Karpas-422 (cell line): Measurements from ENCODE around the gene PRR32. TPM values are rescaled to one million over a fixed set of nuclear protein-coding genes. Genes with fewer than 3 reads are reported as not detected.

Experiments
- DNase-seq: peaks from one replicate; pipeline ENCODE4 v3.0.0-alpha.2; 2015
- H2AFZ ChIP-seq: fragments of 200-600 bp; sonication (generic); 2 replicates; pipeline ENCODE4 v1.6.1; 2014; ENCODE audit warnings: antibody characterized with exemption, low read length, mixed read lengths
- H3K27ac ChIP-seq: fragments of 200-600 bp; sonication (generic); 2 replicates; pipeline ENCODE4 v1.5.1; 2014; ENCODE audit warnings: mild to moderate bottlenecking, low read length, moderate library complexity
- H3K27me3 ChIP-seq: fragments of 200-600 bp; sonication (generic); 2 replicates; pipeline ENCODE4 v1.6.1; 2014; ENCODE audit warnings: low read length, mixed read lengths
- H3K36me3 ChIP-seq: fragments of 200-600 bp; sonication (generic); 2 replicates; pipeline ENCODE4 v1.6.1; 2014; ENCODE audit warnings: low read length, mixed read lengths; ENCODE audit not compliant: insufficient read depth
- H3K4me1 ChIP-seq: fragments of 200-600 bp; sonication (generic); 2 replicates; pipeline ENCODE4 v1.6.1; 2014; ENCODE audit warnings: mild to moderate bottlenecking, low read length, mixed read lengths
- H3K4me2 ChIP-seq: fragments of 200-600 bp; sonication (generic); 2 replicates; pipeline ENCODE4 v1.6.1; 2014; ENCODE audit warnings: low read length, low read depth, mild to moderate bottlenecking; ENCODE audit not compliant: poor library complexity, severe bottlenecking
- H3K4me3 ChIP-seq: fragments of 200-600 bp; sonication (generic); 2 replicates; pipeline ENCODE4 v1.5.1; 2014; ENCODE audit warnings: mild to moderate bottlenecking, antibody characterized with exemption, low read length, mixed read lengths
- H3K79me2 ChIP-seq: fragments of 200-600 bp; sonication (generic); 2 replicates; pipeline ENCODE4 v1.6.1; 2014; ENCODE audit warnings: mild to moderate bottlenecking, low read length, mixed read lengths
- H3K9ac ChIP-seq: fragments of 200-600 bp; sonication (generic); 2 replicates; pipeline ENCODE4 v1.6.0; 2014; ENCODE audit warnings: low read length
- H3K9me2 ChIP-seq: fragments of 200-600 bp; sonication (generic), shearing (Covaris generic); replicated peaks from 2 replicates; pipeline ENCODE4 v1.6.0; 2014; ENCODE audit warnings: mild to moderate bottlenecking, low read length, moderate library complexity; ENCODE audit not compliant: insufficient read depth
- H3K9me3 ChIP-seq: fragments of 300-700, 200-600 bp; sonication (generic); 2 replicates; pipeline ENCODE4 v1.6.1; 2014; ENCODE audit warnings: low read length, mixed read lengths
- H4K20me1 ChIP-seq: fragments of 200-600 bp; sonication (generic); 2 replicates; pipeline ENCODE4 v1.6.1; 2014; ENCODE audit warnings: mild to moderate bottlenecking, antibody characterized with exemption, low read length, low read depth; ENCODE audit not compliant: insufficient read depth
- total RNA-seq: library from RNA; depleted of rRNA; stranded (reverse); fragments of >200 nt; shearing (Covaris generic); gene quantifications from 2 replicates; pipeline ENCODE4 v1.2.3, GENCODE V29; 2014; ENCODE audit warnings: low replicate concordance

Gene PRR32
- total RNA-seq, 1 experiment from 2014 or later: not detected

DNA sequence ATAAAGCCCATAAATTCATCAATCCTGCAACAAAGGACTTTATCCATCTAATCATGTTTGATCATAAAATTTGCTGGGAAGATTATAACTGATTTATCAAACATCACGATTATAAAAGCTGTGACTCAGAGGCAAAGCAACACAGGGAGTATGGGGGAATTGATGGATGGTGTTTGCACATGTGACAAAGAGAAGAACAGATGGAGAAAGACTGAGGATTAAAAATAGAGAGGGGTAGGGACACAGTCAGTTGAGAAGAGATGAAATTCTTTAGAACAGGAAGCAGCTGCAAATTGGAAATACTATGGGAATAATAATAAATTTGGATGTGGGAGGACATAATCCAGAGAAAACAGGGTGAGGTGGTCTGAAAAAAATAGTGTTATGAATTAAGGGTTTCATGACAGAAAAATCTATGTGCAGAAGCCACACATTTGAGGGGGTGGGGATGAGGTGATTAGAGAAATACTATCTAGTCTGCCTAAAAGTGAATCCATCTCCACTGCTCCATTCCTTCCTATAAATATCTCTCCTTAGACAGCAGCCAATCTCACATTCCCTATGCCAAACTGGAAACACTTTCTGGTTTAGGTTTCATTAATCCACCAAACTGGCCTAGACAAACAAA is 6.2 kb downstream of the PRR32 start:
- no peaks in the 10 kb centered on the region for H3K27me3 ChIP-seq
- no peak overlapping the region for H3K4me3 ChIP-seq
- DNase-seq: no peak
- H3K9me3 ChIP-seq: peaks cover 12% of the 10 kb centered on the region
- H3K36me3 ChIP-seq: no peaks in the 10 kb centered on the region
- no peak overlapping the region for H3K9ac ChIP-seq
- H3K4me2 ChIP-seq: no peak overlapping the region
- no peaks in the 10 kb centered on the region for H3K9me2 ChIP-seq
- no peaks in the 10 kb centered on the region for H3K4me1 ChIP-seq
- H3K79me2 ChIP-seq: no peaks in the 10 kb centered on the region
- H2AFZ ChIP-seq: no peak overlapping the region
- no peaks in the 10 kb centered on the region for H4K20me1 ChIP-seq
- no peak overlapping the region for H3K27ac ChIP-seq

- Histone ChIP-seq H2AFZ (no peak overlapping the region), H4K20me1 (no peaks in the 10 kb centered on the region), H3K4me3 (no peak overlapping the region), H3K4me2 (no peak overlapping the region), H3K36me3 (no peaks in the 10 kb centered on the region), H3K79me2 (no peaks in the 10 kb centered on the region), H3K27ac (no peak overlapping the region), H3K9me3 (peaks cover 29% of the 10 kb centered on the region), H3K9me2 (no peaks in the 10 kb centered on the region), H3K27me3 (no peaks in the 10 kb centered on the region), H3K4me1 (no peaks in the 10 kb centered on the region), H3K9ac (no peak overlapping the region)
- DNase-seq: no peak
Observed at GRCh38 chrX:126836186-126836585, 16.7 kb downstream of the PRR32 start.

DNA sequence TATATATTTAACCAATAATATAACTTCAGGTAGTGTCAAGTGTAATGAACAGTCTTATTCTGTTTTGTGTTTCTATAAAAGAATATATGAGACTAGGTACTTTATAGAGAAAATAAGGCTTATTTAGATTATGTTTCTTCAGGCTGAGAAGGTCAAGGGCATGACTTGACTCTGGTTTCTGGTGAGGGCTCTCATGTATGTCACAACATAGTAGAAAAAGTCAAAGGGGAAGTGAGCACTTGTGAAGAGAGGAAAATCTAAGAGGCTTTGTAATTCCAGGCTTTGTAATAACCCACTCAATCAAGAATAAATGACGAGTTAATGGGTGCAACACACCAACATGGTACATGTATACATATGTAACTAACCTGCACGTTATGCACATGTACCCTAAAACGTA is 27.6 kb downstream of the PRR32 start:
- no peak overlapping the region for H3K4me3 ChIP-seq
- no peaks in the 10 kb centered on the region for H3K4me1 ChIP-seq
- no peak overlapping the region for H3K27ac ChIP-seq
- no peak overlapping the region for H3K4me2 ChIP-seq
- no peaks in the 10 kb centered on the region for H3K9me2 ChIP-seq
- H3K79me2 ChIP-seq: no peaks in the 10 kb centered on the region
- DNase-seq: no peak
- no peaks in the 10 kb centered on the region for H3K36me3 ChIP-seq
- peaks cover 13% of the 10 kb centered on the region for H3K9me3 ChIP-seq
- no peak overlapping the region for H3K9ac ChIP-seq
- no peaks in the 10 kb centered on the region for H4K20me1 ChIP-seq
- no peaks in the 10 kb centered on the region for H3K27me3 ChIP-seq
- no peak overlapping the region for H2AFZ ChIP-seq

GRCh38 chrX:126855839-126856524 is 36.5 kb downstream of the PRR32 start:
- Histone ChIP-seq H3K4me2 (no peak overlapping the region), H2AFZ (no peak overlapping the region), H3K4me1 (no peaks in the 10 kb centered on the region), H3K79me2 (no peaks in the 10 kb centered on the region), H3K27me3 (no peaks in the 10 kb centered on the region), H3K9me3 (peaks cover 26% of the 10 kb centered on the region), H3K9ac (no peak overlapping the region), H3K9me2 (no peaks in the 10 kb centered on the region), H3K36me3 (no peaks in the 10 kb centered on the region), H3K4me3 (no peak overlapping the region), H3K27ac (no peak overlapping the region), H4K20me1 (no peaks in the 10 kb centered on the region)
- no peak for DNase-seq
